GM12878 (cell line): ENCODE data around the gene ALCAM. TPM values are rescaled to one million over a fixed set of nuclear protein-coding genes. Genes with fewer than 3 reads are reported as not detected.

Source experiments
- ATAC-seq: fragments of 200-7000 bp; cut with Tn5 transposase; 3 replicates; pipeline ENCODE4 v1.9.1; 2020; ENCODE audit warnings: mild to moderate bottlenecking, moderate library complexity
- BruUV-seq: library from RNA; stranded (reverse); fragments of 400-500 nt; replicated peaks from 2 replicates; lab custom pipeline; 2021; lab: Mats Ljungman, UMichigan
- CTCF ChIA-PET: fragments of 300-600 bp; sonication (Branson Sonifier 250); formaldehyde crosslinking; extraction: SDS; loops from one replicate; lab custom pipeline; 2021; ENCODE audit warnings: inconsistent platforms; lab: Yijun Ruan, JAX
- POLR2A ChIA-PET: fragments of 350-600 bp; formaldehyde crosslinking; extraction: SDS; loops from one replicate; lab custom pipeline; 2021; ENCODE audit warnings: inconsistent platforms; lab: Charles Lee
- RAD21 ChIA-PET: fragments of 300-600 bp; sonication (Branson Sonifier 250); formaldehyde crosslinking; loops from one replicate; lab custom pipeline; 2023; ENCODE audit warnings: antibody characterized with exemption; ENCODE audit not compliant: unreplicated experiment; lab: Charles Lee
- SMC1A ChIA-PET: fragments of 300-600 bp; sonication (Branson Sonifier 250); formaldehyde crosslinking; loops from one replicate; lab custom pipeline; 2023; ENCODE audit not compliant: unreplicated experiment, uncharacterized antibody; lab: Charles Lee
- DNase-seq: peaks from one replicate; pipeline ENCODE4 v3.0.0-alpha.2; 2011; ENCODE audit warnings: low read depth, low spot score
- FAIRE-seq: peaks from 3 replicates; lab custom pipeline; 2011; peaks lifted over from hg19 to GRCh38; lab: Jason Lieb, UNC
- H2AFZ ChIP-seq: 2 replicates; pipeline ENCODE4 v1.6.0; 2011; ENCODE audit warnings: low read depth, low read length, control low read depth; ENCODE audit not compliant: control insufficient read depth
- H3K27ac ChIP-seq: 2 replicates; pipeline ENCODE4 v1.5.1; 2011; ENCODE audit warnings: control low read depth; ENCODE audit not compliant: control insufficient read depth, insufficient read depth
- H3K27me3 ChIP-seq, 2 experiments: replicated peaks in 1 of 2; 2 replicates each; pipeline versions ENCODE4 v1.6.0 to v1.6.1; 2011; ENCODE audit warnings: low read length in 1 of 2; ENCODE audit not compliant: control insufficient read depth in 2 of 2, insufficient read depth in 2 of 2
- H3K36me3 ChIP-seq, 2 experiments: 2 replicates each; pipeline ENCODE4 v1.5.1; 2011; ENCODE audit warnings: low read length in 1 of 2; ENCODE audit not compliant: control insufficient read depth in 2 of 2, insufficient read depth in 2 of 2
- H3K4me1 ChIP-seq: 2 replicates; pipeline ENCODE4 v1.6.1; 2011; ENCODE audit warnings: mild to moderate bottlenecking, low read length, moderate library complexity, mixed read lengths; ENCODE audit not compliant: control insufficient read depth, insufficient read depth
- H3K4me2 ChIP-seq: 2 replicates; pipeline ENCODE4 v1.6.0; 2011; ENCODE audit warnings: control low read depth; ENCODE audit not compliant: control insufficient read depth, insufficient read depth
- H3K4me3 ChIP-seq: fragments of 200-600 bp; sonication (generic); 2 replicates; pipeline ENCODE4 v1.5.1; 2016
- H3K79me2 ChIP-seq: 2 replicates; pipeline ENCODE4 v1.6.0; 2011; ENCODE audit warnings: low read length; ENCODE audit not compliant: control insufficient read depth, insufficient read depth
- H3K9ac ChIP-seq: 2 replicates; pipeline ENCODE4 v1.8.0; 2011; ENCODE audit warnings: low read length, control low read depth, mixed read lengths; ENCODE audit not compliant: control insufficient read depth, insufficient read depth
- H3K9me3 ChIP-seq: replicated peaks from 3 replicates; pipeline ENCODE4 v1.5.1; 2011; ENCODE audit warnings: mild to moderate bottlenecking, low read length; ENCODE audit not compliant: control insufficient read depth, insufficient read depth
- H4K20me1 ChIP-seq: 2 replicates; pipeline ENCODE4 v1.6.0; 2011; ENCODE audit not compliant: control insufficient read depth, insufficient read depth
- CHD2 ChIP-seq: IDR thresholded peaks from 2 replicates; pipeline ENCODE4 v1.6.1; 2011; ENCODE audit warnings: low read depth, low read length, improper control_type of control experiment, borderline replicate concordance
- EGR1 ChIP-seq, 2 experiments: IDR thresholded peaks; 1 replicate in 1 of 2; 2 replicates in 1 of 2; pipeline ENCODE4 v1.6.1; 2011 to 2012; ENCODE audit warnings: low read depth in 2 of 2, low read length in 2 of 2, borderline replicate concordance in 1 of 2, mild to moderate bottlenecking in 1 of 2, moderate library complexity in 1 of 2
- ESRRA ChIP-seq: IDR thresholded peaks from 2 replicates; pipeline ENCODE4 v1.6.1; 2012; ENCODE audit warnings: mild to moderate bottlenecking, low read length, improper control_type of control experiment
- FOS ChIP-seq: IDR thresholded peaks from 3 replicates; pipeline ENCODE4 v1.6.1; 2011; ENCODE audit warnings: borderline replicate concordance; ENCODE audit not compliant: insufficient read length; ENCODE audit errors: extremely low read depth
- GABPA ChIP-seq: IDR thresholded peaks from 2 replicates; pipeline ENCODE4 v1.6.1; 2014; ENCODE audit warnings: antibody characterized with exemption, low read depth, mild to moderate bottlenecking, inconsistent platforms
- JUNB ChIP-seq: IDR thresholded peaks from 2 replicates; pipeline ENCODE4 v1.6.1; 2016; ENCODE audit warnings: antibody characterized with exemption, mild to moderate bottlenecking
- MLLT1 ChIP-seq: fragments of 450-650 bp; IDR thresholded peaks from 2 replicates; pipeline ENCODE4 v1.6.1; 2016; ENCODE audit warnings: mild to moderate bottlenecking
- MTA2 ChIP-seq: fragments of 450-650 bp; IDR thresholded peaks from 2 replicates; pipeline ENCODE4 v1.6.1; 2016; ENCODE audit warnings: low read depth, mild to moderate bottlenecking, moderate library complexity
- PML ChIP-seq: IDR thresholded peaks from 2 replicates; pipeline ENCODE4 v1.6.1; 2012; ENCODE audit warnings: low read length, inconsistent platforms
- POLR2A ChIP-seq: IDR thresholded peaks from 2 replicates; pipeline ENCODE4 v1.6.1; 2011; ENCODE audit warnings: low read depth, mild to moderate bottlenecking, low read length
- POLR2AphosphoS5 ChIP-seq: IDR thresholded peaks from 2 replicates; pipeline ENCODE4 v1.6.1; 2011; ENCODE audit warnings: mild to moderate bottlenecking, low read length, inconsistent platforms
- RUNX3 ChIP-seq: IDR thresholded peaks from 2 replicates; pipeline ENCODE4 v1.6.1; 2012; ENCODE audit warnings: low read length, inconsistent platforms
- ZNF207 ChIP-seq: fragments of 450-650 bp; IDR thresholded peaks from 2 replicates; pipeline ENCODE4 v1.6.1; 2014; ENCODE audit warnings: antibody characterized with exemption, mild to moderate bottlenecking, borderline replicate concordance
- ZNF274 ChIP-seq: IDR thresholded peaks from one replicate; pipeline ENCODE4 v1.8.0; 2011; ENCODE audit not compliant: insufficient read length, insufficient read depth
- ZNF687 ChIP-seq: fragments of 450-650 bp; IDR thresholded peaks from 2 replicates; pipeline ENCODE4 v1.6.1; 2017; ENCODE audit warnings: mild to moderate bottlenecking, moderate library complexity
- WGBS: methylation state at CpG from one replicate; pipeline ENCODE4 v1.1.6; 2016; ENCODE audit warnings: low lambda C conversion rate; ENCODE audit not compliant: insufficient replicate concordance, insufficient coverage; ENCODE audit errors: missing lambda C conversion rate; 5-methylcytosine and 5-hydroxymethylcytosine counted together
- in situ Hi-C: fragments of 300-500 bp; cut with MboI; formaldehyde crosslinking; loops from 9 replicates; pipeline ENCODE4 v1.14.3; 2018; ENCODE audit warnings: mixed read lengths
- intact Hi-C: fragments of 100-400 bp; cut with micrococcal nuclease; formaldehyde crosslinking; loops from one replicate; pipeline ENCODE4 v1.14.2; 2022; ENCODE audit not compliant: unreplicated experiment
- polyA plus RNA-seq, 11 experiments: library from polyadenylated mRNA; depleted of rRNA in 4 of 11; unstranded in 6 of 11; stranded (reverse) in 5 of 11; fragments of >200 nt; fragmentation: Nextera tagmentation in 4 of 11; fragmentation: Illumina TruSeq in 1 of 11; extraction: Ambion mirVana in 4 of 11; extraction: Trizol in 1 of 11; gene quantifications; 1 replicate in 1 of 11; 2 replicates in 10 of 11; pipeline versions ENCODE4 v1.2.1 to v1.2.3, GENCODE V29; 2011 to 2016; ENCODE audit warnings: inconsistent platforms in 2 of 11, missing spikeins in 2 of 11, low read depth in 1 of 11
- total RNA-seq, 4 experiments: library from RNA; depleted of rRNA in 3 of 4; stranded (reverse); fragments of >200 nt in 3 of 4; fragmentation: Illumina TruSeq in 1 of 4; extraction: Trizol in 1 of 4; gene quantifications; 2 replicates each; pipeline versions ENCODE4 v1.2.1 to v1.2.3, GENCODE V29; 2013 to 2021
- TF ChIP-seq, protein P1 (sequence below): IDR thresholded peaks from 2 replicates; pipeline ENCODE4 v1.6.1; 2012; ENCODE audit warnings: low read depth, low read length, improper control_type of control experiment
- TF ChIP-seq, protein P2 (sequence below): IDR thresholded peaks from 2 replicates; pipeline ENCODE4 v1.6.1; 2011; ENCODE audit warnings: low read depth, mild to moderate bottlenecking, low read length, moderate library complexity, borderline replicate concordance; ENCODE audit errors: extremely low read depth
- TF ChIP-seq, protein P3 (sequence below): fragments of 450-650 bp; IDR thresholded peaks from 2 replicates; pipeline ENCODE4 v1.6.1; 2017; ENCODE audit warnings: low read depth, mild to moderate bottlenecking, moderate library complexity

ALCAM gene
- total and polyA plus RNA-seq, 10 of the 15 experiments (the other 5 are each of a cell fraction or from before 2014, with no cell fraction given), result 12.2 to 54.2 (median 32.6) TPM

GRCh38 chr3:105599350-105599749 lies 232.6 kb downstream of the ALCAM start:
- FAIRE-seq, result no peak
- Histone ChIP-seq H3K4me3 (no peak overlapping the region), H4K20me1 (no peaks in the 10 kb centered on the region), H2AFZ (no peak overlapping the region), H3K27ac (no peak overlapping the region), H3K4me2 (no peak overlapping the region), H3K27me3 (no peaks in the 10 kb centered on the region), H3K9me3 (no peaks in the 10 kb centered on the region; the same call in 2 of the 3 replicates), H3K4me1 (no peaks in the 10 kb centered on the region), H3K79me2 (no peaks in the 10 kb centered on the region), H3K9ac (no peak overlapping the region), H3K36me3 (no peaks in the 10 kb centered on the region)
- POLR2A ChIA-PET, result no interaction called here
- RAD21 ChIA-PET, result no interaction called here
- CTCF ChIA-PET, result no interaction called here
- no peak for DNase-seq
- in situ Hi-C loops, result no loop called here
- WGBS, result 50% methylated on average over 2 of the region's 2 CpGs
- SMC1A ChIA-PET, result interaction anchor here (1.5 kb wide), 1 partner anchor 1011 kb away, joined by 3 read pairs; no protein-coding TSS in a partner anchor
- no peak for ATAC-seq
- intact Hi-C loops, result no loop called here
- TF ChIP-seq MTA2 (no peak), POLR2A (no peak), ESRRA (no peak), MLLT1 (no peak), RUNX3 (no peak), ZNF687 (no peak), EGR1 (IDR thresholded peaks at IDR 0.05; ENCODE audit: borderline replicate concordance in 1 of 2, low read depth in 2 of 2, low read length in 2 of 2) (no peak), CHD2 (no peak), PML (no peak), ZNF274 (no peak), JUNB (no peak), POLR2AphosphoS5 (no peak), GABPA (no peak), ZNF207 (no peak), FOS (no peak)
- TF ChIP-seq, protein P1, sequence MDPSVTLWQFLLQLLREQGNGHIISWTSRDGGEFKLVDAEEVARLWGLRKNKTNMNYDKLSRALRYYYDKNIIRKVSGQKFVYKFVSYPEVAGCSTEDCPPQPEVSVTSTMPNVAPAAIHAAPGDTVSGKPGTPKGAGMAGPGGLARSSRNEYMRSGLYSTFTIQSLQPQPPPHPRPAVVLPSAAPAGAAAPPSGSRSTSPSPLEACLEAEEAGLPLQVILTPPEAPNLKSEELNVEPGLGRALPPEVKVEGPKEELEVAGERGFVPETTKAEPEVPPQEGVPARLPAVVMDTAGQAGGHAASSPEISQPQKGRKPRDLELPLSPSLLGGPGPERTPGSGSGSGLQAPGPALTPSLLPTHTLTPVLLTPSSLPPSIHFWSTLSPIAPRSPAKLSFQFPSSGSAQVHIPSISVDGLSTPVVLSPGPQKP, result no peak
- TF ChIP-seq, protein P2, sequence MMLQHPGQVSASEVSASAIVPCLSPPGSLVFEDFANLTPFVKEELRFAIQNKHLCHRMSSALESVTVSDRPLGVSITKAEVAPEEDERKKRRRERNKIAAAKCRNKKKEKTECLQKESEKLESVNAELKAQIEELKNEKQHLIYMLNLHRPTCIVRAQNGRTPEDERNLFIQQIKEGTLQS, result no peak
- TF ChIP-seq, protein P3, sequence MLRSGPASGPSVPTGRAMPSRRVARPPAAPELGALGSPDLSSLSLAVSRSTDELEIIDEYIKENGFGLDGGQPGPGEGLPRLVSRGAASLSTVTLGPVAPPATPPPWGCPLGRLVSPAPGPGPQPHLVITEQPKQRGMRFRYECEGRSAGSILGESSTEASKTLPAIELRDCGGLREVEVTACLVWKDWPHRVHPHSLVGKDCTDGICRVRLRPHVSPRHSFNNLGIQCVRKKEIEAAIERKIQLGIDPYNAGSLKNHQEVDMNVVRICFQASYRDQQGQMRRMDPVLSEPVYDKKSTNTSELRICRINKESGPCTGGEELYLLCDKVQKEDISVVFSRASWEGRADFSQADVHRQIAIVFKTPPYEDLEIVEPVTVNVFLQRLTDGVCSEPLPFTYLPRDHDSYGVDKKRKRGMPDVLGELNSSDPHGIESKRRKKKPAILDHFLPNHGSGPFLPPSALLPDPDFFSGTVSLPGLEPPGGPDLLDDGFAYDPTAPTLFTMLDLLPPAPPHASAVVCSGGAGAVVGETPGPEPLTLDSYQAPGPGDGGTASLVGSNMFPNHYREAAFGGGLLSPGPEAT, result no peak
- no TSS peak for BruUV-seq
